Inferior parietal cortex (tissue), 1 donor: ENCODE results near the gene TACC3.

ENCODE experiments used
- DNase-seq: peaks from one replicate; pipeline ENCODE4 v3.0.0-alpha.2; 2016; ENCODE audit errors: extremely low spot score

Gene TACC3

GRCh38 chr4:1723131-1723801 is 1.9 kb downstream of the TACC3 start:
- DNase-seq, result no peak

GRCh38 chr4:1725521-1725920 is 4.2 kb downstream of the TACC3 start:
- DNase-seq, result no peak

GRCh38 chr4:1726146-1726934 is 5.0 kb downstream of the TACC3 start:
- DNase-seq, result peak; percentile 96

- no peak for DNase-seq
Observed at GRCh38 chr4:1727117-1728031, 6.1 kb downstream of the TACC3 start.

GRCh38 chr4:1728061-1728980 is 7.0 kb downstream of the TACC3 start:
- no peak for DNase-seq

- no peak for DNase-seq
Observed at GRCh38 chr4:1730532-1731135, 9.3 kb downstream of the TACC3 start.

GRCh38 chr4:1731180-1731579 is 9.9 kb downstream of the TACC3 start:
- no peak for DNase-seq

GRCh38 chr4:1732911-1733310 is 11.6 kb downstream of the TACC3 start:
- DNase-seq, result no peak

GRCh38 chr4:1735215-1735614 is 13.9 kb downstream of the TACC3 start:
- no peak for DNase-seq

GRCh38 chr4:1736812-1737211 is 15.5 kb downstream of the TACC3 start:
- DNase-seq, result no peak

- no peak for DNase-seq
Observed at GRCh38 chr4:1737666-1738065, 16.3 kb downstream of the TACC3 start.

- DNase-seq, result no peak
Observed at GRCh38 chr4:1738410-1738809, 17.1 kb downstream of the TACC3 start.

- DNase-seq, result no peak
Observed at GRCh38 chr4:1739358-1739757, 18.0 kb downstream of the TACC3 start.

- no peak for DNase-seq
Observed at GRCh38 chr4:1740021-1740545, 18.8 kb downstream of the TACC3 start.

- no peak for DNase-seq
Observed at GRCh38 chr4:1741208-1741607, 19.9 kb downstream of the TACC3 start.

- DNase-seq, result no peak
Observed at GRCh38 chr4:1743551-1743950, 22.2 kb downstream of the TACC3 start.

- no peak for DNase-seq
Observed at GRCh38 chr4:1743975-1744374, 22.7 kb downstream of the TACC3 start.

- DNase-seq, result no peak
Observed at GRCh38 chr4:1744552-1744951, 23.2 kb downstream of the TACC3 start.

GRCh38 chr4:1745165-1745564 is 23.8 kb downstream of the TACC3 start:
- DNase-seq, result no peak

GRCh38 chr4:1745697-1746096 is 24.4 kb downstream of the TACC3 start:
- DNase-seq, result no peak
